H9 (cell line): ENCODE measurements around the gene S100A7A. TPM values are rescaled to one million over a fixed set of nuclear protein-coding genes. Genes with fewer than 3 reads are reported as not detected.
A peak's percentile ranks its signal among the peaks of the same experiment; 100 is the strongest.

Source experiments
- DNase-seq: peaks from one replicate; pipeline ENCODE4 v3.0.0-alpha.2; 2017
- H2AFZ ChIP-seq: one replicate; pipeline ENCODE4 v1.6.1; 2013; ENCODE audit warnings: mild to moderate bottlenecking, low read length, control low read depth, moderate library complexity
- H2AK5ac ChIP-seq: 2 replicates; pipeline ENCODE4 v1.6.1; 2013; ENCODE audit warnings: low read length, control low read depth, mixed read lengths; ENCODE audit not compliant: insufficient read length
- H2BK120ac ChIP-seq: one replicate; pipeline ENCODE4 v1.6.1; 2013; ENCODE audit warnings: low read depth, mild to moderate bottlenecking, low read length, control low read depth, inconsistent platforms; ENCODE audit not compliant: poor library complexity, severe bottlenecking
- H2BK12ac ChIP-seq: 2 replicates; pipeline ENCODE4 v1.6.1; 2013; ENCODE audit warnings: low read length, control low read depth, mixed read lengths, low read depth; ENCODE audit not compliant: insufficient read length
- H2BK15ac ChIP-seq: 2 replicates; pipeline ENCODE4 v1.6.1; 2013; ENCODE audit warnings: low read depth, low read length, control low read depth
- H2BK20ac ChIP-seq: one replicate; pipeline ENCODE4 v1.6.1; 2013; ENCODE audit warnings: low read depth, mild to moderate bottlenecking, low read length, control low read depth, inconsistent platforms; ENCODE audit not compliant: poor library complexity, severe bottlenecking
- H2BK5ac ChIP-seq: 2 replicates; pipeline ENCODE4 v1.6.1; 2013; ENCODE audit warnings: low read length, control low read depth, mixed read lengths; ENCODE audit not compliant: insufficient read length
- H3K14ac ChIP-seq: 2 replicates; pipeline ENCODE4 v1.6.1; 2013; ENCODE audit warnings: low read length, control low read depth; ENCODE audit not compliant: insufficient read depth
- H3K18ac ChIP-seq: 2 replicates; pipeline ENCODE4 v1.6.1; 2013; ENCODE audit warnings: low read depth, mild to moderate bottlenecking, mixed read lengths, low read length, control low read depth; ENCODE audit not compliant: insufficient read length
- H3K23ac ChIP-seq: 2 replicates; pipeline ENCODE4 v1.6.1; 2013; ENCODE audit warnings: low read length, control low read depth, mixed read lengths, low read depth; ENCODE audit not compliant: insufficient read length
- H3K23me2 ChIP-seq: 2 replicates; pipeline ENCODE4 v1.6.1; 2013; ENCODE audit warnings: low read depth, mild to moderate bottlenecking, mixed read lengths, low read length, control low read depth; ENCODE audit not compliant: insufficient read length, poor library complexity, severe bottlenecking
- H3K27ac ChIP-seq: 2 replicates; pipeline ENCODE4 v1.5.1; 2013; ENCODE audit warnings: low read length, control low read depth, mixed read lengths, low read depth; ENCODE audit not compliant: insufficient read length
- H3K27me3 ChIP-seq: 2 replicates; pipeline ENCODE4 v1.6.1; 2013; ENCODE audit warnings: low read length, control low read depth, inconsistent platforms; ENCODE audit not compliant: insufficient read depth
- H3K4ac ChIP-seq: 2 replicates; pipeline ENCODE4 v1.6.1; 2013; ENCODE audit warnings: low read depth, mild to moderate bottlenecking, control low read depth, inconsistent platforms, low read length, moderate library complexity
- H3K4me1 ChIP-seq: 2 replicates; pipeline ENCODE4 v1.6.1; 2013; ENCODE audit warnings: low read length, control low read depth, inconsistent platforms; ENCODE audit not compliant: insufficient read depth
- H3K4me2 ChIP-seq: 2 replicates; pipeline ENCODE4 v1.6.1; 2013; ENCODE audit warnings: low read length, control low read depth, mixed read lengths; ENCODE audit not compliant: insufficient read length, insufficient read depth
- H3K56ac ChIP-seq: 2 replicates; pipeline ENCODE4 v1.6.1; 2013; ENCODE audit warnings: low read depth, mild to moderate bottlenecking, mixed read lengths, low read length, control low read depth; ENCODE audit not compliant: insufficient read length
- H3K79me1 ChIP-seq: 2 replicates; pipeline ENCODE4 v1.6.1; 2013; ENCODE audit warnings: low read depth, mild to moderate bottlenecking, moderate library complexity, low read length, control low read depth, inconsistent platforms; ENCODE audit not compliant: insufficient read depth, poor library complexity, severe bottlenecking
- H3K79me2 ChIP-seq: 2 replicates; pipeline ENCODE4 v1.6.1; 2013; ENCODE audit warnings: low read length, control low read depth, inconsistent platforms; ENCODE audit not compliant: insufficient read depth
- H3K9ac ChIP-seq: 2 replicates; pipeline ENCODE4 v1.6.1; 2013; ENCODE audit warnings: low read length, control low read depth, mixed read lengths; ENCODE audit not compliant: insufficient read length; ENCODE audit errors: extremely low read depth
- H3K9me3 ChIP-seq: one replicate; pipeline ENCODE4 v1.6.1; 2013; ENCODE audit warnings: low read depth, low read length, inconsistent platforms; ENCODE audit not compliant: control insufficient read depth
- H3T11ph ChIP-seq: one replicate; pipeline ENCODE4 v1.6.1; 2013; ENCODE audit warnings: mild to moderate bottlenecking, low read length, control low read depth, inconsistent platforms
- H4K20me1 ChIP-seq: one replicate; pipeline ENCODE4 v1.6.1; 2013; ENCODE audit not compliant: control insufficient read depth, insufficient read length, insufficient read depth
- H4K5ac ChIP-seq: 2 replicates; pipeline ENCODE4 v1.6.1; 2013; ENCODE audit warnings: low read depth, mild to moderate bottlenecking, mixed read lengths, low read length, control low read depth; ENCODE audit not compliant: insufficient read length
- H4K8ac ChIP-seq: replicated peaks from 2 replicates; pipeline ENCODE4 v1.6.1; 2013; ENCODE audit warnings: low read length, control low read depth, mixed read lengths, low read depth; ENCODE audit not compliant: insufficient read length
- H4K91ac ChIP-seq: 2 replicates; pipeline ENCODE4 v1.6.1; 2013; ENCODE audit warnings: low read depth, mild to moderate bottlenecking, moderate library complexity, mixed read lengths, low read length, control low read depth; ENCODE audit not compliant: insufficient read length
- H3K27ac Mint-ChIP-seq, 3 experiments: 2 replicates in 2 of 3; 3 replicates in 1 of 3; pipeline ENCODE4 v1.8.0; 2020 to 2021; ENCODE audit warnings: mixed read lengths in 3 of 3, mild to moderate bottlenecking in 1 of 3, moderate library complexity in 1 of 3
- H3K27me3 Mint-ChIP-seq: 2 replicates; pipeline ENCODE4 v1.8.0; 2021; ENCODE audit warnings: low read depth, mild to moderate bottlenecking, moderate library complexity, mixed read lengths
- H3K36me3 Mint-ChIP-seq, 3 experiments: 2 replicates in 2 of 3; 3 replicates in 1 of 3; pipeline ENCODE4 v1.8.0; 2020 to 2021; ENCODE audit warnings: low read depth in 3 of 3, mixed read lengths in 3 of 3; ENCODE audit not compliant: insufficient read depth in 1 of 3
- H3K4me1 Mint-ChIP-seq, 2 experiments: 2 replicates each; pipeline ENCODE4 v1.8.0; 2020; ENCODE audit warnings: mixed read lengths in 2 of 2
- H3K4me3 Mint-ChIP-seq, 2 experiments: 2 replicates in 1 of 2; 3 replicates in 1 of 2; pipeline ENCODE4 v1.8.0; 2020 to 2021; ENCODE audit warnings: mild to moderate bottlenecking in 2 of 2, mixed read lengths in 2 of 2, moderate library complexity in 1 of 2
- H3K9me3 Mint-ChIP-seq, 2 experiments: 2 replicates in 1 of 2; 3 replicates in 1 of 2; pipeline ENCODE4 v1.8.0; 2020; ENCODE audit warnings: mild to moderate bottlenecking in 2 of 2, mixed read lengths in 2 of 2, moderate library complexity in 1 of 2
- WGBS: extraction: QIAGEN DNeasy Blood & Tissue Kit; methylation state at CpG from one replicate; pipeline ENCODE4 v1.1.7; 2013; ENCODE audit warnings: missing lambda C conversion rate, low lambda C conversion rate, mixed read lengths; ENCODE audit not compliant: insufficient read length; ENCODE audit errors: extremely low coverage; 5-methylcytosine and 5-hydroxymethylcytosine counted together
- total RNA-seq: library from RNA; stranded (reverse); gene quantifications from 2 replicates; pipeline ENCODE4 v1.2.1, GENCODE V29; 2021
- TF ChIP-seq, protein P1 (sequence below): fragments of 200-600 bp; sonication (generic); conservative IDR thresholded peaks from 3 replicates; pipeline ENCODE4 v1.8.0; 2021; ENCODE audit warnings: antibody characterized with exemption, mild to moderate bottlenecking

The S100A7A gene
- total RNA-seq, 1 experiment from 2014 or later: not detected

DNA sequence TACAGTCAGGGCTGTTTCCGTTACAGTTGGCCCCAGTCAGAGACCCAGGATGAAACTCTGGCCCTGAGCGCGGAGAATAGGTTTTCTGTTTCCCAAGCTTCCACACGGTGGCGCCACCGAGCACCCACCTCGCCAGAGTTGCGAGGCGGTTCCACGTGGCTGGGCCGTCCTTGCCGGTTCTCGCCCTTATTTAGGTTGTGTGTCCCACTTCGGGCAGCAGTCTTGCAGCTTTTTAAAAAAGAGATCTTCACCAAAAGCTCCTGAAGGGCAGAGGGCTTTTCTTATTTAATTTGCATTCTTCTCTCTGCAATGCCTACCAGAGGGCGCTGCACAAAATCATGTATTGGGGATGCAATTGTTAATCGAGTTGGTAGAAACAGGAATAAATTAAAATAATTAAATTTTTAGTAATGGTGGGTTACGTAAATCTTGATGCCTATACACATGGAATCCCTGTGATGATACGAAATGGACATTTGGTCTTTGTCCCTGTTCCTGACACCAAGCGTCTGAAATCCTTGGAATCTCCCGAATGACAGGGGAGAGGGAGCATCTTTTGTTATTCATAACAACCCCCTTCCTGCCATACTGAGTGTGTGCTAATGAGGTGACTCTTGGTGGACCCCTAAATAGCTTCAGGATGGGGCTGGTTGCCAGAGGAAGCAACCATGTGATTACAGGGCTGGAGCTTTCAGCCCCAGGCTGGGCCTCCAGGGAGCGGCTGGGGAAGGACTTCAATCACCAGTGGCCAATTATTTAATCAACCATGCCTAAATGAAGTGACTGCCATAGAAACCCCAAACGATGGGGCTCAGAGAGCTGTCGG lies 49.7 kb downstream of the S100A7A start:
- TF ChIP-seq, protein P1, sequence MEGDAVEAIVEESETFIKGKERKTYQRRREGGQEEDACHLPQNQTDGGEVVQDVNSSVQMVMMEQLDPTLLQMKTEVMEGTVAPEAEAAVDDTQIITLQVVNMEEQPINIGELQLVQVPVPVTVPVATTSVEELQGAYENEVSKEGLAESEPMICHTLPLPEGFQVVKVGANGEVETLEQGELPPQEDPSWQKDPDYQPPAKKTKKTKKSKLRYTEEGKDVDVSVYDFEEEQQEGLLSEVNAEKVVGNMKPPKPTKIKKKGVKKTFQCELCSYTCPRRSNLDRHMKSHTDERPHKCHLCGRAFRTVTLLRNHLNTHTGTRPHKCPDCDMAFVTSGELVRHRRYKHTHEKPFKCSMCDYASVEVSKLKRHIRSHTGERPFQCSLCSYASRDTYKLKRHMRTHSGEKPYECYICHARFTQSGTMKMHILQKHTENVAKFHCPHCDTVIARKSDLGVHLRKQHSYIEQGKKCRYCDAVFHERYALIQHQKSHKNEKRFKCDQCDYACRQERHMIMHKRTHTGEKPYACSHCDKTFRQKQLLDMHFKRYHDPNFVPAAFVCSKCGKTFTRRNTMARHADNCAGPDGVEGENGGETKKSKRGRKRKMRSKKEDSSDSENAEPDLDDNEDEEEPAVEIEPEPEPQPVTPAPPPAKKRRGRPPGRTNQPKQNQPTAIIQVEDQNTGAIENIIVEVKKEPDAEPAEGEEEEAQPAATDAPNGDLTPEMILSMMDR: peak; percentile 94
- no peak overlapping the region for H2AK5ac ChIP-seq
- H3K14ac ChIP-seq: no peak overlapping the region
- H4K91ac ChIP-seq: no peak overlapping the region
- H3K4me1 ChIP-seq: no peaks in the 10 kb centered on the region
- H3K56ac ChIP-seq: no peak overlapping the region
- H2BK20ac ChIP-seq: no peak overlapping the region
- H3K79me1 ChIP-seq: no peaks in the 10 kb centered on the region
- no peaks in the 10 kb centered on the region for H4K20me1 ChIP-seq
- peaks cover 4% of the 10 kb centered on the region for H3K9me3 ChIP-seq
- H3K23ac ChIP-seq: no peak overlapping the region
- Mint-ChIP-seq H3K4me3 (no peak overlapping the region; a peak in 2 of 5 replicates), H3K9me3 (peaks cover 7 to 19% of the 10 kb centered on the region in 2 experiments), H3K36me3 (peaks cover 0 to 4% (median 4%) of the 10 kb centered on the region in 3 experiments; a peak in 3 of 7 replicates), H3K27ac (peak overlapping the region in 2 of 3 experiments; percentile 49 to 74; a peak in 2 of 7 replicates), H3K4me1 (peaks cover 16 to 18% of the 10 kb centered on the region in 2 experiments), H3K27me3 (peaks cover 16% of the 10 kb centered on the region)
- no peak overlapping the region for H3K18ac ChIP-seq
- no peak overlapping the region for H4K5ac ChIP-seq
- H3K27ac ChIP-seq: no peak overlapping the region
- no peak overlapping the region for H2BK15ac ChIP-seq
- no peak overlapping the region for H2BK120ac ChIP-seq
- no peaks in the 10 kb centered on the region for H3K27me3 ChIP-seq
- H3K23me2 ChIP-seq: no peaks in the 10 kb centered on the region
- H3T11ph ChIP-seq: no peak overlapping the region
- H2BK12ac ChIP-seq: no peak overlapping the region
- H3K4ac ChIP-seq: no peak overlapping the region
- no peak overlapping the region for H3K9ac ChIP-seq
- no peak overlapping the region for H2AFZ ChIP-seq
- H2BK5ac ChIP-seq: no peak overlapping the region
- H3K79me2 ChIP-seq: no peaks in the 10 kb centered on the region
- WGBS: no CpG with 5 or more reads among the region's 23 CpGs
- H3K4me2 ChIP-seq: peak overlapping the region; percentile 25
- DNase-seq: peak; percentile 81
- H4K8ac ChIP-seq: no peak overlapping the region
